Cerebellar nuclear complex (tissue), 1 donor: ENCODE measurements around the gene EXOSC3.
A peak's percentile ranks its signal among the peaks of the same experiment; 100 is the strongest.
"Not testable (repeated sequence)": the region's sequence is repeated elsewhere in the genome, so short reads cannot be mapped to it uniquely, and the experiment has no call there.

Experiments used
- DNase-seq, 2 experiments: peaks; one replicate each; lab custom pipeline; 2025; lab: John Stamatoyannopoulos, UW

EXOSC3 gene

DNA sequence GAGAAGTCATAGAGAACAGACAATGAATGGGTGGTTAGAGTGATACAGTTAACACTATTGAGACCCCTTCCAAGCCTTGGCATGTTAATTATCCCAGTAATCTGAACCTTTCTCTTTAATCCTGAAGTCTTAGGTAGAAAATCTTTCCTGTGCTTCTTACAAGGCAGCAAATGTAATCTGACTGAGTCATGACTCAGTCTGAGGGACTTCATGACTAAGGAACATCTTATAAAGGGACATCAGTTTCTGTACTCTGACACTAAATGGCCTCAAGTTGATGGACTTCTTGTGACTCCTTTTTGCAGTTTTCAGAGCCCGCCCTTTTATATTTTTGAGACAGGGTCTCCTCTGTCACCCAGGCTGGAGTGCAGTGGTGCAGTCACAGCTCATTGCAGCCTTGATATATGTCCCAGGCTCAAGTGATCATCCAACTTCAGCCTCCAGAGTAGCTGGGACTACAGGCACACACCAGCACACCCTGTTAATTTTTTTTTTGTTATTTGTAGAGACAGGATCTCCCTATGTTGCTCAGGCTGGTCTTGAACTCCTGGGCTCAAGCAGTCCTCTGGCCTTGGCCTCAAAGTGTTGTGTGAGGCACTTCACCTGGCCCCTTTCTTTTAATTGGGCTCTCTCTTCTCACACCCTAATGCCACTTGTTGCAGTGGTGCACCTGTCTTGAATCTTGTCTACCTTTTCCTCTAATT is 9.5 kb downstream of the EXOSC3 start:
- DNase-seq: no peak

DNA sequence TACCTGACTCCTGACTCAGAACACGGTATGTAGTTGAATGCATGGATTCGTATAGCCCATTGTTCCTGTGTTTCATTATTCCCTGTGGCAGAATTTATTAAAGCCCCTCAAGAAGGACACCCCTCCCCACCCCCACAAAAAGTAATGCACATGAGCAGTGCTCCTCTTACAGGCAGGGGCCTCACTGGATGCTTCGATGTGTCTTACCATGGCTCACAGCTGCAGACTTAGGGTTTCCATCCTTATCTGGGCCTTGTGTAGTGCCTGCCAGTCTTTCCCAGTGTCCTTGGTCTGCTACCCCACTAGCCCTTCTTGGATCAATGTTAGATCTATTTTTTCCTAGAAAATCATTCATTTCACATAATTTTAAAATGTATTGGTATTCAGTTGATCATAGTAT is 14.9 kb downstream of the EXOSC3 start:
- no peak for DNase-seq

DNA sequence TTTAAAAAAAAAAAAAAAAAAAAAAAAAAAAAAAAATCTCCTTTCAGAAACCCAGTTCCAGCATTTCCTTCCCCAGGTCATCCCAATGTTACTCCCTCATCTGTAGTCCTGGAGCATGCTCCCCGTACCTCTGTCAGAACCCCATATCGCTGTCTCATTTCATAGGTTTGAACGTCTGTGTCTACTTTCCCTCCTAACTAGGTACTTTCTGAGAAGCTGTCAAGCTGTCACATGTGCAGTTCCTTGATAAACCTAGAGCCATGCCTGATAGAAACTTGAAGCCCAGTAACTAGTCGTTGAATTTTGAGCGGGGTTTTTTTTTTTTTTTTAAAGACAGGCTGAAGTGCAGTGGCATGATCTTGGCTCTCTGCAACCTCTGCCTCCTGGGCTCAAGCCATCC is 15.6 kb downstream of the EXOSC3 start:
- DNase-seq: no peak

DNA sequence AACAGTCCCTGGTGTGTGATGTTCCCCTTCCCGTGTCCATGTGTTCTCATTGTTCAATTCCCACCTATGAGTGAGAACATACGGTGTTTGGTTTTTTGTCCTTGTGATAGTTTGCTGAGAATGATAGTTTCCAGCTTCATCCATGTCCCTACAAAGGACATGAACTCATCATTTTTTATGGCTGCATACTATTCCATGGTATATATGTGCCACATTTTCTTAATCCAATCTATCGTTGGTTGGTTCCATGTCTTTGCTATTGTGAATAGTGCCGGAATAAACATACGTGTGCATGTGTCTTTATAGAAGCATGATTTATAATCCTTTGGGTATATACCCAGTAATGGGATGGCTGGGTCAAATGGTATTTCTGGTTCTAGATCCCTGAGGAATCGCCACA is 19.6 kb downstream of the EXOSC3 start:
- not testable (repeated sequence) for DNase-seq

DNA sequence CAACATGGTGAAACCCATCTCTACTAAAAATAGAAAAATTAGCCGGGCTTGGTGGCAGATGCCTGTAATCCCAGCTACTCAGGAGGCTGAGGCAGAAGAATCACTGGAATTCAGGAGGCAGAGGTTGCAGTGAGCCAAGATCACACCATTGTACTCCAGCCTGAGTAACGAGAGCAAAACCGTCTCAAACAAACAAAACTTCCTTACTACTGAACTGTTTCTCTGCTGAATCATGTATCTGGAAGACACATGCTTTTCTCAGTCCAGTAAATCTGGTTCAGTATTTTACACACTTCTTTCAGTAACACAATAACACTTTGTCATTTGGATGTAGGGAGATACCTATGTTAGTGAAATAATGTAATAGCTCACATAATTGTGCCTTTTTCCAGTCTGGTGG is 23.4 kb downstream of the EXOSC3 start:
- no peak for DNase-seq

DNA sequence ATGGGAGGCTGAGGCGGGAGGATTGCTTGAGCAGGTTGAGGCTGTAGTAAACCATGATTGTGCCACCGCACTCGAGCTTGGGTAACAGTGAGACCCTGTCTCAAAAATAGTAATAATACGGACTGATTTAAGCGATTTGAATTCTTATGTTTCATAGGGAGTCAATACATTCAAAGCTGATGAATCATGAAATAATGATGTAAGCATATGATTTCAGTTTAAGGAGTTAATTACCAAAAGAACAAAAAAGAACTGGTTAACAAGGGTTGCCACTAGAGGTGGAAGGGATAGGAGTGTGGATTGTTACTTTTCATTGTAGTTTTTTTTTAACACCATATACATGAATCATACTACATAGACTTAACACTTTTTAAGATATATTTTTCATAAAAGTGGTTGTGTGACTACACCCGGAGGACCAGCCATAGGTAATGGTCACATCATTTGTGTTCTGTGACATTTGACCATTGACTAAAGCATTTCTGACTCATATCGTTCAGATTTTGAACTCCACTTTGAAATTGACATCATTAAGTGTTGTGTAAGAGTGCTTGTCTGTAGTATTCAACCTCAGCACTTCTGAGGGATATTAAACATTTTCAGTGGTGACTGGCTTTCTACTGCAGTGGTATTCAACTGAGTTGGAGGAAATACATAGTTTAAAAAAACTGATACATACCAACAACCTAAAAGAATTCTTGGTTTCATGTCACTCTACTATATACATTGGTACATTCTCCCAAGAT is 24.3 kb downstream of the EXOSC3 start:
- no peak for DNase-seq

DNA sequence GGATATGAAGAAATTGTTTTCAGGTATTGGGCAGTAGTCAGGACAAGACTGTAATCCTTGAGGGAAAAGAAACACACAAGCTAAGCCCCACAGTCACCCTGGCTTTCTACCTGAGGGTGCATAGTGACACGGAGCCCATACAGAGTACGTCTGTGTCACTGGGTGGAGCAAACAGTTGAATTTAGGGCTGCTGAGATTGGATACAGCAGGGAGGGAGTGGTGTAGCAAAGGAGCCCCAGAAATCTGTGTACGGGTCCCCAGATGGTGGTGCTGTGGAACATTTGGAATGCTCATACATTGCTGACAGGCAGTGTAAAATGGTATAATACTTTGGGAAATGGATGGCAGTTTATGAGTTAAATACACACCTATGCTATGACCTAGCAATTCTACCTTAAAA is 26.1 kb downstream of the EXOSC3 start:
- no peak for DNase-seq

DNA sequence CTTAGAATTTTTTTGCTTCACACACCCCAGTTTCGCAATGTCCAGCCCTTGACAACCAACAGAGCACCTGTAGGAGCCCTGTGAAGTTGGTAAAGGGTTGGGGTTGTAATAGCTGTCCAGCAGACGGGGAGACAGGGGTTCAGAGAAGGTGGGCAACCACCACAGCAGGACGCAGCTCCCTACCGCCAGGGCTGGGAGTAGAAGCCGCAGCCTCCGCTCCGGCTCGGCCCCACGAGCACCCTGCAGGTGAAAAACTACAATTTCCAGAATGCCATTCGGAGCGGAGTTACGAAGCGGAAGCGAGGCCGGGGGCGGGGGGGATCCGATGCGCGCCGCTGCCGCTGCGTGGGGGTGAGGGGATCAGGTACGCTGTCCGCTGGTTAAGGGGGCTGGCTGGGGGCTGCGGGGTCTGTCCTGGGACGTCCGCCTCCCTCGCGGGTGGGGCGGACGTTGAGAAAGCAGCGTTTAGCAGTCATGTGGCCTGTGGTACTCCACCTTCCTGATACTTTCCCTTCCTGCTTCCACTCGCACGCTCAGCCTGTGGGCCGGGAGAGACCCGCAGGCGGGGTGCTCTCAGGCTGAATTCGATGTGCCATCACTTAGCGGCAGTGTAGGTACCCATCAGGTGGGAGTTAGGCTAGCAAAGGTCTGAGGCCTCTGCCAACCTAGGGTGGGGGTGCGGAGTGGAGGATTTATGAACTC is 31.2 kb downstream of the EXOSC3 start, which contains the start of gene TRMT10B:
Gene TRMT10B (plus strand): TSS at position 317 of the 702 bp plus-strand sequence. CDS start 8,127 bp downstream, outside the sequence.
- peak in 1 of 2 experiments; percentile 41 for DNase-seq

DNA sequence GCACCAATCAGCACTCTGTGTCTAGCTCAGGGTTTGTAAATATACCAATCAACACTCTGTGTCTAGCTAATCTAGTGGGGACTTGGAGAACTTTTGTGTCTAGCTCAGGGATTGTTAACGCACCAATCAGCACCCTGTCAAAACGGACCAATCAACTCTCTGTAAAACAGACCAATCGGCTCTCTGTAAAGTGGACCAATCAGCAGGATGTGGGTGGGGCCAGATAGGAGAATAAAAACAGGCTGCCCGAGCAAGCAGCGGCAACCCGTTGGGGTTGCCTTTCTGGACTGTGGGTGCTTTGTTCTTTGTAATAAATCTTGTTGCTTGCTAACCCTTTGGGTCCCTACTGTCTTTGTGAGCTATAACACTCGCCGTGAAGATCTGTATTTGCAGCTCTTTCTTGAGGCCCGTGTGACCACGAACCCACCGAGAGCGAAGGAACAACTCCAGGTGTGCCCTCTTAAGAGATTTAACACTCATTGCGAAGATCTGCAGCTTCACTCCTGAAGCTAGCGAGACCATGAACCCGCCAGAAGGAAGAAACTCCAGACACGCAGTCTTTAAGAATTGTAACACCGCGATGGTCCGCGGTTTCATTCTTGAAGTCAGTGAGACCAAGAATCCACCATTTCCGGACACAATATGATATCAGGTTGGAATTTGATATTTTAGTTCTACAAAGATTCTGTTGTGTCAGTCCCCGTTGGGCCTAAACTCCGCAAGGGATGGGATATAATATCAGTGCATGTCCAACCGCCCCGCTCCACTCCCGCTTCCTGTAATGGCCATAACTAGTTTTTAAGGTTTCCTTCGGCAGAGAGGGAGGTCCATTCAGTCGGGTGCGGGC is 32.0 kb downstream of the EXOSC3 start:
- DNase-seq: no peak

DNA sequence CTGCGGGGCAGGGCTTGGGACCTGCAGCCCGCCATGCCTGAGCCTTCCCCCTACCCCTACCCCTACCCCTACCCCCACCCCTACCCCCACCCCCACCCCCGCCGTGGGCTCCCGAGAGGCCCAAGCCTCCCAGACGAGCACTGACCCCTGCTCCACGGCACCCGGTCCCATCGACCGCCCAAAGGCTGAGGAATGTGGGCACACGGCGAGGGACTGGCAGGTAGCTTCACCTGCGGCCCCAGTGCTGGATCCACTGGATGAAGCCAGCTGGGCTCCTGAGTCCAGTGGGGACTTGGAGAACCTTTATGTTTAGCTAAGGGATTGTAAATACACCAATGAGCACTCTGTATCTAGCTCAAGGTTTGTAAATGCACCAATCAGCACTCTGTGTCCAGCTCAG is 32.8 kb downstream of the EXOSC3 start:
- not testable (repeated sequence) for DNase-seq

DNA sequence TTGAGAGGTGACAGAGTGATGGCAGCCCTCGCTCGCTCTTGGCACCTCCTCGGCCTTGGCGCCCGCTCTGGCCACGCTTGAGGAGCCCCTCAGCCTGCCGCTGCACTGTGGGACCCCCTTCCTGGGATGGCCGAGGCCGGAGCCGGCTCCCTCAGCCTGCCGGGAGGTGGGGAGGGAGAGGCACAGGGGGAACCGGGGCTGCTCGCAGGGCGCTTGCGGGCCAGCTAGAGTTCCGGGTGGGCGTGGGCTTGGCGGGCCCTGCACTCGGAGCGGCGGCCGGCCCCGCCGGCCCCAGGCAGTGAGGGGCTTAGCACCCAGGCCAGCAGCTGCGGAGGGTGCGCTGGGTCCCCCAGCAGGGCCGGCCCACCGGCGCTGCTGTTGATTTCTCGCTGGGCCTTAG is 33.2 kb downstream of the EXOSC3 start:
- not testable (repeated sequence) for DNase-seq

DNA sequence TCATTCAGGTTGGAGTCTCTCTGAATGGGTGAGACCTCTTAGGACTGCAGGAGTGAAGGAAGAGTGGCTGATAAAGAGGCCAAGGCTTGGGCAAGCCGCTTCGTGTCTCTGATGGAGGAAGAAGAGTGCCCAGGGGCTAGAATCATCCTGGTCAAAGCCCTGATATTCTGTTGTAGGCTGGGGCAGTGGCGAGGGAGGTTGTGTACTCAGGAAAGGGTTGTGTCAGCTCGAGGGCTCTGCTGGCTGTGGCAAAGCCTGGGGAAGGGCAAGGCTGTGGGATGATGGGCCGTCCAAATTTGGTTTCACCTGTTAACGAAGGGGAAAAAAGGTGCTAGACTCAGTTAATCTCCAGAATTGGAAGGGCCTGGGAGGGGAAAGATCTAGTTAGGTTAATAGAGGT is 33.7 kb downstream of the EXOSC3 start:
- DNase-seq: no peak

DNA sequence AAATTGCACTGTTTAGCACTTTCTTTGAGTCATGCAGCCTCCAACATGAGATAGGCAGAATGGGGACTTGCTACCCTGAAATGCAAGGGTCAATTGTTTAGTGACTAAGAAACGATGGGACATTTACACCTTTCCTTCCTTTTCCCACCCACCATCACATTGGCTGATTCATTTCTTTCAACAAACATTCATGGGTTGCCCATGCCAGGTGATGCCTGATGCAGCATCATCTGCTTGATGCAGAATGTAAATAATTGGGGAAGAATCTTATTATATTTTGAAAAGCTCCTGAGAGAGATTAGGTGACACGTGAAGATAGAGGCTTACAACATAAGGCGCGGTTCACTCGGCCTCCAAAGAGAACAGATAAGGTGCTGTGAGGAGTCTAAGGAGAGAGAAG is 35.7 kb downstream of the EXOSC3 start:
- DNase-seq: no peak

DNA sequence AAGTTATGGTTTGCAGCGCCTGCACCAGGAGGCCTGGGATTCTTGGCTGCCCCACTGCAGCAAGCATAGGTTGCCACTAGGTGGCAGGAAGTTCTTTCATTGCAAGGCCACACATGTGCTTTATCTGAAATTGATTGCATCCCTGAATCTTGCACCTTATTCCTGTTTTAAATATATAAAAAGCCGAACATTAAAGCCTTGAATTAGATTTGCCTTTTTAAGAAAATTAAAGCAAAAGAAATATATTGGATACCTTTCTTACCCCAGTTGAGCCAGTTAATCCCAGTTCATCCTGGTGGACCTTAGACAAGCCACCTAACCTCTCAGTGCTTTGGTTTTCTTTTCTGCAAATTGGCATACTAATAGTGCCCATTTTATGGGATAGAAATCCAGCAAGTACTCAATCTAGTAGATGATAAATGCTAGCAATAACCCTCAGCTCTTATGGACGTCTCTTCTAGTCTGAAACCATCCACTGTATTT is 37.6 kb downstream of the EXOSC3 start:
- no peak for DNase-seq

DNA sequence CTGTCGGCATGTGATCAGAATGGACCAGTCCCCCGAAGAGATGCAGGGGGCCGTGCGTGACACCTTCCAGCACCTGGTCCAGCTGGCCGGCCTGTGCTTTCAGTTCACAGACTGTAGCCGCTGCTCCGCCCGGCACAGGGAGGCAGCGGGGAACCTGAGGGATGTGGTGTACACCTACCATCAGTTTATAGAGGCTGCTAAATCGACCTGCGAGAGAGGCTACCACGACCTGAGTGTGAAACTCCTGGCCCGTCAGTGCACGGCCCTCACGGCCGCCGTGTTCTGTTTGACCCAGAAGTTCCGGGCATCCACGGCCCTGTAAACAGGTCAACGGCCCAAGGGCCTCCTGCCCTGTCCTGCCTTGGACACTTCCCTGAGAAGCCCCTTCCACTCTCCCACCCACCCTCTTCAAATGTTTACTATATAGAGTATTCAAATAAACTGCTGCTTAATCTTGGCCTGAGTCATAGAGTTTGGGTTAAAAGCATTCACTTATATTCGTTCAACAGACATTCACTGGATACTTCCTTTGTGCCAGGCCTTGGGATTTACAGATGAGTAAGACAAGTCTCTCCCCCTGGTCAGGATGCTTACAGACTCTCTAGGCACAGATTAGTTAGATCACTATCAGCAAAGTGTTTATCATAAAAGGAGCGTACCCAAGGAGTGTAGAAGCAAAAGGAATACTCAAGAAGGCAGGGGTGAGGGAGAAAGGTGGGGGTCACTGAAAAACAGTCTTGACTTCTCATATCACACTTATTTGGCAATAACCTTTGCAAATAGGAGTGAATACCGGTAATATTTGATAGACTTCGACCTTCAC is 38.2 kb downstream of the EXOSC3 start:
- DNase-seq: no peak

DNA sequence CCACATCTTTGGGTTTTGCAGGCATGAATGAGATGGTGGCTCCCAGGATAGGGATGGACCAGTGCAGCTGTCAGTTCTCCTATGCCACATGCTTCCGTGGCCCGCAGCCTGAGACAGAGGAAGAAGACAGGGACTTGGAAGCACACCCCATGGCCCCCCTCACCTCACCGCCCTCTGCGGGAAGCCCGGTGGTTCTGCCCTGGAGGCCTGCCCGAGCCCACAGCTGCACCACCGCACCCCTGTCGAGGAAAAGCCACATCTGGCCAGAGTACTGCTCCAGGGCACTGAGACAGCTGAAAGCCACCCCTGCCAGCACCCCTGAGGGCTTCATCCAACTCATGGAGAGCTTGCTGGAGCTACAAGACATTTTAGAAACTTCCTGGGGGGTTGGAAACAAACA is 38.9 kb downstream of the EXOSC3 start:
- no peak for DNase-seq

DNA sequence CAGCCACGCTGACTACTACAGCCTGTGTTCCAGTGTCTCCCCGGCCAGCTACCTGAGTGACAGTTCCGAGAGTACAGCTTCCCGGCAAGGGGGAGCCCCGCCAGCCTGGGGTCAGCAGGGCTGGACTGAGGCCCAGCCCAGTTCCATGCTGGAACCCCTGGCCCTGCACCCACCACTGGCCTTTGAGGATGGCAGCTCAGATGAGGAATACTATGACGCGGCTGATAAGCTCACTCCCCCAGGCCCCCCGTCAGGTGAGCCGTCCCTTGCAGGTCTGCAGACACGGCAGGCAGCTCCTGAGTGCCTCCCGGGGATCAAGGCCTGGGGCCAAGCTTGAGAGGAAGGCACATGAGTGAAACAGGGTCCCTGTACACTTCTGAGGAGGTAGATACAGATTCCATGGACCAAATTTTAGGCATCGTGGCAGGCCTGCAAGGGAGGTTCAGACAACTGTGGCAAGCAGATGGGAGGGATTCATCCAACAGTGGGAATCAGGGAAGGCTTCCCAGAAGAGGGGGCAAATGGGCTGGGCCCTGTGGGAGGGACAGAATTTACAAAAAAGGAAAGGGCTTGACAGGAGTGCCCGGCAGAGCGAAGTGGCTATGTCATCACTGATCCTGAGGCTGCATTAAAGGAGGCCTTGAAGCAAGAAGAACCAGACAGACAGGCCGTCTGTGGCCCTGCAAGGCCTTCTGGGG is 44.1 kb downstream of the EXOSC3 start:
- no peak for DNase-seq

DNA sequence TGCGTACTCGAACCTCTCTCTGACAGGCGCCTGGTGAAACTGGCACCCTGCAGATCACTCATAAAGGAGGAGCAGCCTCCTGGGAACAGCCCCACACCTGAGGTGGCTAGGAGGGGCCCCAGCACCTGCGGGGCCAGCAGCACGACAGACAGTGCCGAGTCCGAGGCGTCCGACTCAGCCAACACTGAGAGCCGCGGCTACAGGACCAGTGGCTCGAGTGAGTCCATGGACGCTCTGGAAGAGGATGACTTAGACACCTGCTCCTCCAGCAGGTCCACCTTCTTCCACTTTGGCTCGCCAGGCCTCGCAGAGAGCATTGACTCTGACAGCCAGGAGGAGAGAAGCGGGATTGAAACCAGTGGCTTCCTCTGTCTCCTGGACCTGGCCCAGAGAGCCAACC is 44.7 kb downstream of the EXOSC3 start:
- no peak for DNase-seq

DNA sequence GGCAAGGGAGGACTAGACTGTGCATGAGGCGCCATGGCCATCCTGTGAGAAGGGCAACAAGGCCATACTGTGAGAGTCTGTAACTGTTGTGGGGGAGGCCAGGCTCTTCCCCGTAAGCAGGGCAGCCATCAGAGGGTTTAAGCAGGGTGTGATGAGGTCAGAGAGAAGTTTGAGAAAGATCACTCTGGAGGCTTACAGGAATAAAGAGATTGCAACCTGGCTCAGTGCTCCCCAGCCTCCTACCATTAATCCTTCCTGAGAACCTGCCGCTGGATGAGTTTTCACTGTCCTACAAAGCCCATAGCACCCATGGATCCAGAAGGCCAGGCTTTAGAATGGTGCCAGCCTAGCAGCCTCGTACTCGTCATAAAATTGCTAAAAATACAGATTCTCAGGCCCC is 45.6 kb downstream of the EXOSC3 start:
- no peak for DNase-seq

DNA sequence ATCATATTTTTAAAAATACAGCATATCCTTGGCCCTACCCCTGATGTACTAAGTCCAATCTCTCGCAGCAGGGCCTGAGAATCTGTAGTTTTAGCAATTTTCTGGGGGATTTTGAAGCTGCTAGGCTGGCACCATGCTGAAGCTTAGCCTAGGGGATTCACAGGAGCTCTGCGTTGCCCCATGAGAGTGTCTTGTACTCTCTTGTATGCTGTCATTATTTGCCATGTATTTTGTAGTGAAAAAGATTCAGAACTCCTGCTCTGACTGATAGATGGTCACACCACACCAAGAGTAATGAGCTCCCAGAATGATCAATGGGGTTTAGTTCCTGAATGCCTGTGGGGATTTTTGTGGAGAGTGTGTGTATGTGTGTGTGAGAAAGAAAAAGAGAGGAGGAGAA is 51.9 kb downstream of the EXOSC3 start:
- DNase-seq: no peak
